DMS53 (cell line): ENCODE measurements around the gene PRM3.
A peak's percentile ranks its signal among the peaks of the same experiment; 100 is the strongest.

Experiments
- DNase-seq: peaks from one replicate; lab custom pipeline; 2025; lab: John Stamatoyannopoulos, UW

The PRM3 gene

GRCh38 chr16:11224096-11224893 lies 49.1 kb downstream of the PRM3 start:
- peak; percentile 65 for DNase-seq
